ES-I3 (cell line): ENCODE measurements around the gene DDAH1.
A peak's percentile ranks its signal among the peaks of the same experiment; 100 is the strongest.
"Not testable (repeated sequence)": the region's sequence is repeated elsewhere in the genome, so short reads cannot be mapped to it uniquely, and the experiment has no call there.

Source experiments
- H3K36me3 ChIP-seq: 2 replicates; pipeline ENCODE4 v1.6.1; 2013; ENCODE audit warnings: mild to moderate bottlenecking, low read length, control low read depth, moderate library complexity; ENCODE audit not compliant: insufficient read depth
- H3K4me1 ChIP-seq: 2 replicates; pipeline ENCODE4 v1.6.1; 2013; ENCODE audit warnings: mild to moderate bottlenecking, control low read depth, low read length; ENCODE audit not compliant: insufficient read depth
- H3K9ac ChIP-seq: 2 replicates; pipeline ENCODE4 v1.6.1; 2013; ENCODE audit warnings: low read depth, mild to moderate bottlenecking, low read length, moderate library complexity
- H3K9me3 ChIP-seq: 2 replicates; pipeline ENCODE4 v1.6.1; 2013; ENCODE audit warnings: mild to moderate bottlenecking, low read length, moderate library complexity; ENCODE audit not compliant: control insufficient read depth, insufficient read depth

DDAH1 gene

DNA sequence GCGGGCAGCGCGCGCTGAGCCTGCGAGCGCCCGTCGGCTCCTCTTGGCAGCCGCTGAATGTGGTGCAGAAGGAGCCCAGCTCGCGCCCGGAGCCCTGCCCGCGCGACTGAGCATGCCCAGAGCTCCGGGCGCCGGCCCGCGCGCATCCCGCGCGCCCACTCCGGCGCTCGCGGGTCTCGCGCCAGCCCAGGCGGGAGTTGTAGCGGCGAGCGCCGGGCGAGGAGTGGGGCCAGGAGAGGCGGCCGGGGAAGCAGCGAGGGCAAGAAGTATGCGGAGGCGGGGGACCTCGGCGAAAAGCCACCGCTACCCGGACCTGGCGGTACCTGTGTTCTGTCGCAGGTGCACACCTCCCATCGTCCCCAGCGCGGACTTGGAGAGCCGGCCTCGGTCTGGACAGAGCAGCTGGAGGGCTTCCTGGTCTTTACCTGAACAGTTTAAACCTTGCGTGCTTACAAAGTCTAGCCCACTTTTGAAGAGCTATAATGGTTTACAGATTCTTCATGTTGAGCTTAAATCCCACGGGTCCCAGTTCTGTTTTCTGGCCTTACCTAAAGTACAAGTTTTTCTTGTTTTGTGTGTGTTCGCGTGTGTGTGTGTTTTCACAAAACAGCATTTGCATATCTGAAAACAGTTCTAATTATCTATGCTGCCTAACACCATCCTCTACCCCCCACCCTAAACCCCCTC lies at the start of gene DDAH1:
DDAH1 (minus strand) TSS at position 61 of the 687 bp plus-strand sequence. CDS start 114 bp downstream, outside the sequence.
- Histone ChIP-seq H3K9ac (peak within 1 kb of the TSS; percentile 87), H3K9me3 (no peaks in the 10 kb centered on the region), H3K4me1 (peaks cover 16% of the 10 kb centered on the region)

DNA sequence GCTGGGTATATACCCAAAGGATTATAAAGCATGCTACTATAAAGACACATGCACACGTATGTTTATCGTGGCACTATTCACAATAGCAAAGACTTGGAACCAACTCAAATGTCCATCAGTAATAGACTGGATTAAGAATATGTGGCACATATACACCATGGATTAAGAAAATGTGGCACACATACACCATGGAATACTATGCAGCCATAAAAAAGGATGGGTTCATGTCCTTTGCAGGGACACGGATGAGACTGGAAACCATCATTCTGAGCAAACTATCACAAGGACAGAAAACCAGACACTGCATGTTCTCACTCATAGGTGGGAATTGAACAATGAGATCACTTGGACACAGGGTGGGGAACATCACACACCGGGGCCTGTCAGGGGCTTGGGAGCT lies 49.0 kb upstream of the DDAH1 start:
- H3K4me1 ChIP-seq, H3K36me3 ChIP-seq, H3K9me3 ChIP-seq, H3K9ac ChIP-seq: not testable (repeated sequence)

More for the DNA sequence above, at the start of gene DDAH1:
- no peaks in the 10 kb centered on the region for H3K36me3 ChIP-seq

DNA sequence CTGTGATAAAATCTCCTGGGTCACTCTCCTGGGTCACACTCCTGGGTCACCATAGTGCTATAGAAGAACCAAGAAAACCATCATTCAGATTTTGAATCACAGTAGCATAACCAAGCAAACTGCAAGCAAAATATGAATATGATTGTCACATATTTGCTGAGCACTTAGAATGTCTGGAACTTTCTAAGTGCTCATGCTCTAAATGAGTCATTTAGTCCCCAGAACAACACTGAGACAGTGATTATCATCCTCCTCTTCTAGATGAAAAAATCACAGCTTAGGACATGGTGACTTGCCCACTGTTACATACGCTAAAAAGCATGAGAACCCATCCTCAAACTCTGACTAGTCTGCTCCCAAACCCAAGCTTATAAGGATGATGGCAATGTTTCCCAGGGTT lies 39.5 kb upstream of the DDAH1 start:
- Histone ChIP-seq H3K4me1 (no peaks in the 10 kb centered on the region), H3K9me3 (no peaks in the 10 kb centered on the region), H3K9ac (no peak overlapping the region), H3K36me3 (no peaks in the 10 kb centered on the region)

DNA sequence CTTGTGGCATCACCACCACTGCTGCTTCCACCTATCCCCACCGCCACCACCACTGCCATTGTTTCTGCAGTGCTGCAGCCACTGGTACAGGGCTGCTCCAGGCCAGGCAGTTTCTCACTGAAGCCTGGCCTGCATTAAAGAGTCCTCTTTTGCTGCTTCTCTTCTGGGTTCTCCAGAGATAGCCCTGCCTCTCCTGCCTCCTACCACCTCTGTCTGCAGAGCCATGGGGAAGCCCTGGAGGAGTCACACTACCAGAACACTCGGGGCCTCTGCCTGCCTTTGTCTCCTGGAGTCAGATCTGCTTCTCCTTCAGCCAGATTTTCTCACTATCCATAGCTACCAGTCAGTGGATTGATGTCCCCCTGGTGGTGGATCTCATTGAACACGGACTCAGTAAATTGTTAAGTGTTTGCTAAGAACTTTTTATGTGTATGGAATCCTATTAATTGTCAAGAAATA lies 37.7 kb upstream of the DDAH1 start:
- no peaks in the 10 kb centered on the region for H3K36me3 ChIP-seq
- H3K4me1 ChIP-seq: no peaks in the 10 kb centered on the region
- H3K9me3 ChIP-seq: no peaks in the 10 kb centered on the region
- no peak overlapping the region for H3K9ac ChIP-seq

DNA sequence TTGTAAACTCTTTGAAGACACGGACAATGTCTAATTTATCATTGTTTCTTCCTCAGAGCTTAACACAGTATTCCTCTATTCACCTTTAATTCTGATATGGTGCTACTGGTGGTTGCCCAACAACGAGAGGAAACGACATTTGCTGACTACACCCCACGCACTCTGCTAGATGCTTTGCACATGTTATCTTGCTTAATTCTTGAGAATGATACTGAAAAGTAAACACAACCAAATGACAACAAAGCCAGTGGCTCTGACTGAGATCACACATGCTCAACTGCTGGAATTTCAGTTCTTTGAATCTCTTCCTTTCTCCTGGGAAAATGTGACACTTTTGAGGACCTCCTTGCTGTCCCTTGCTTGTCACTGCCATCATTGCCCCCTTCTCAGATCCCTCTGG lies 37.2 kb upstream of the DDAH1 start:
- Histone ChIP-seq H3K9me3 (no peaks in the 10 kb centered on the region), H3K9ac (no peak overlapping the region), H3K36me3 (no peaks in the 10 kb centered on the region), H3K4me1 (no peaks in the 10 kb centered on the region)

DNA sequence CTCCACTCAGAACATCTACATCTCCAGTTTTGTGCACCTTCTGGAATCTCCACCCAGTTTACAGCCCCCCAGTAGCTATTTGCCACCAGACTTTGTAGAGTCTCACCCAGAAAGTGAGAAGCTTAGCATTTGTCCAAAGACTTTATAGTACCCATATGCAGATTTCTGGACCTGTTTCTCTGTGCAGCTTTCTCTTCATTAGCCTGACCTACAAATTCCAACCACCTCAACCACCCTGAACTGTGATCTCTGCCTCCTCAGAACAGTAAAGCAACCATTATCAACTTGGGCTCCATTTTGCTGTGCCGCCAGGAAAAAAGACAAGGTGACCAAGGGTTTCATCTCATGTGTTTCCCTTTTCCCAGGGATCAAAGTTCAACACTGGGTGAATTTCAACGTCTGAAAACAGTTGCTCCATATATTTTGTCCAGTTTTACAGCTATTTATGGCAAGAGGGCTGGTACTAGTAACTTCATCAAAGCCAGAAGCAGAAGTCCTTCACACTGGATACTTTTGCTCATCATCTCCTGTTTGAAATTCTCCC lies 36.5 kb upstream of the DDAH1 start:
- Histone ChIP-seq H3K36me3 (no peaks in the 10 kb centered on the region), H3K9ac (no peak overlapping the region), H3K9me3 (no peaks in the 10 kb centered on the region), H3K4me1 (no peaks in the 10 kb centered on the region)

DNA sequence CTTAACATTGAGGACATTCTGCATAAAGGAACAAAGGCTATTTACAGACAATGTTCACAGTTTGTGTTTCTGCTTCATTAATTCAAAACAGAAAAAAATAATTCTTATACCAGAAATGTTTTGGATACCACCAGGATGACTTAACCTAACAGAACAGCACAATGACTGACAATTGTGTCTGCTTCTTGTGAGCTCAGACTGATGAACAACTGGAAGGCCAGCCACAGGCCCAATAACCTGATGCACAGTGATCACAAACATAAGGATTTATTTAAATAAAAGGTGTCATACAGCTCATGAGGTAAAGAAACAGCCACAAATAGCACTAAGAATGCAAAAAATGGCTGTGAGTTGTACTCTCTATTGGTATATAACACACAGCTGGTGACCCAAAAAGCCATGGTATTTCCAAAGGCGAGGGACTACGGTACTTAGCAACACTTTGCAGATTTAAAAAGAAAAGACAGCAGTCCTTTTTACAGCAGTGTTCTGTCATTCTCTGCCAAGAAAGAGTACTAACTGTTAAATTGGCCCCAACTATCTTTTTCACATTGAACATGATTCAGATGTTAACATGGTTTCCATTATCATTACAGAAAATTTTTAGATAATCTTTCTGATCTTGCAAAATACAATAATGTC lies 32.1 kb upstream of the DDAH1 start:
- H3K9ac ChIP-seq: no peak overlapping the region
- H3K4me1 ChIP-seq: no peaks in the 10 kb centered on the region; the same call in 1 of the 2 replicates
- H3K9me3 ChIP-seq: no peaks in the 10 kb centered on the region
- no peaks in the 10 kb centered on the region for H3K36me3 ChIP-seq

DNA sequence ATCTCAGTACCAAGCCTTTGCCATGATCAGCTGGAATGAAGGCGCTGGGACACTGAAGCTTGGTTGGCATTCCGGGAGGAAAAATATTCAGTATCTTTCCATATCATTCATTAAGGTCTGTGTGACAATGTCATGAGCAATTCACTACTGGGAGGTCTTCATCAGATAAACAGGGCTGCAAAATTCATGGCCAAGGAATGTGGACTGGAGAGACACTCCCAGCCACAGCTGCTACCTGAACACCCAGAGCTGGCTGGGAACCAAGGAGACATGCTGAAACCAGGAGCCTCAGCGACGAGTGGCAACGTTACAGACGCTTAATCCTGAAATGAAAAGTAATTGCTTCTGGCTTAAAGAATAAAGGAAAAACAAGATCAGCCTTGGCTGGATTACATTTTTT lies 30.6 kb upstream of the DDAH1 start:
- Histone ChIP-seq H3K4me1 (no peaks in the 10 kb centered on the region; the same call in 1 of the 2 replicates), H3K36me3 (no peaks in the 10 kb centered on the region), H3K9me3 (no peaks in the 10 kb centered on the region), H3K9ac (no peak overlapping the region)

DNA sequence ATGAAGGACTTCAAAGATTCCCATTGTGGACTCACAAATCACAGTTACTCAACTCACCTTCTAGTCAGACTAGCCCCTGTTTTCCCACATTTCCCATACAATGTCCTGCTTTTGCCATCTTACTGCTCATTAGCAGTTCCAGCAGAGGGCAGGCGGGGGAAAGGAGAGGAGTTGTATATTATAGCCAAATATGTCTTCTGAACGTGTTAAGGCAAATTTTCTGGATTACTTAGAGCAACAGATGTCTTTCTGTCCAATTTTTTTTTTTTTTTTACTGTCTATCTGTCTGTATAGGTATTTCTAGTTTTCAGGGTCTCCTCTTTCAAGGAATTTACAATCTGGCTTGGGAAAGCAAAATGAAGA lies 29.9 kb upstream of the DDAH1 start:
- Histone ChIP-seq H3K9ac (no peak overlapping the region), H3K9me3 (no peaks in the 10 kb centered on the region), H3K36me3 (no peaks in the 10 kb centered on the region), H3K4me1 (no peaks in the 10 kb centered on the region; the same call in 1 of the 2 replicates)

DNA sequence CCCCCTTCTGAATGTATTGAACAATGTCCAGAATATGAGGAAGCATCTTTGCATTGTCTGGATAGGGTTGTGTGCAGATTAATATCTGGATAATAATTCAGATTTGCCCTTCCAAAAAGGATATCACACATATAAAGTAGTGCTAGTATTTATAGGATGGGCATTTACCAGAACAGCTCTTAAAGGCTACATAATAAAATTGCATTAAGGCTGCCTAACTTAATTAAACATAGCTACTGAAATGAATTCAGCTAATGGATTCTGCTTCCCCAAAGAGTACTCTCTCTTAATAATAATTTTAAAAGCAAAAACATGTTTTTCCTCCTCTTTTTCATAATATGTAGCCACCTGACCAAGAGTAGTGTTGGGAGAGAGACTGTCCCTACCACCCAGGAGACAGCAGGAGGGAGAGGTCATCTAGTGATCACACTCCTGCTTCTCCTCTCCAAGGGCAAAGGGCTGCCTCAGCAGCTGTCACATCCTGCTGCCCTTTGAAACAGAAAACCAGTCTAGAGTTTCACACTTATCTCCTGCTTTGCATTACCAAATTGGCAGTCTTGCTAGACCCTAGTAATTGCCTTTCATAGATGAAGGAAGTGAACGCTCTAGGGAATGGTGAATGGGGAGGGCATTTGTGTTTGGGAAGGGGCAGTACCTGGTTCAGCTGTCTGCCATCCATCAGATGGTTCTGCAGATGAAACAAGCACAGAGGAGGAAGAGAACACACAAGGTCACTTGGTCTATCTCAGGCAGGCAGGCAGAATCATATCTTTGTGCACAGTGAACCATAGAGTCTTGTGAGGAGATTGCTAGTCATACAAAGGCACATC lies 29.3 kb upstream of the DDAH1 start:
- H3K9me3 ChIP-seq: no peaks in the 10 kb centered on the region
- no peaks in the 10 kb centered on the region for H3K36me3 ChIP-seq
- H3K4me1 ChIP-seq: no peaks in the 10 kb centered on the region; the same call in 1 of the 2 replicates
- H3K9ac ChIP-seq: no peak overlapping the region

DNA sequence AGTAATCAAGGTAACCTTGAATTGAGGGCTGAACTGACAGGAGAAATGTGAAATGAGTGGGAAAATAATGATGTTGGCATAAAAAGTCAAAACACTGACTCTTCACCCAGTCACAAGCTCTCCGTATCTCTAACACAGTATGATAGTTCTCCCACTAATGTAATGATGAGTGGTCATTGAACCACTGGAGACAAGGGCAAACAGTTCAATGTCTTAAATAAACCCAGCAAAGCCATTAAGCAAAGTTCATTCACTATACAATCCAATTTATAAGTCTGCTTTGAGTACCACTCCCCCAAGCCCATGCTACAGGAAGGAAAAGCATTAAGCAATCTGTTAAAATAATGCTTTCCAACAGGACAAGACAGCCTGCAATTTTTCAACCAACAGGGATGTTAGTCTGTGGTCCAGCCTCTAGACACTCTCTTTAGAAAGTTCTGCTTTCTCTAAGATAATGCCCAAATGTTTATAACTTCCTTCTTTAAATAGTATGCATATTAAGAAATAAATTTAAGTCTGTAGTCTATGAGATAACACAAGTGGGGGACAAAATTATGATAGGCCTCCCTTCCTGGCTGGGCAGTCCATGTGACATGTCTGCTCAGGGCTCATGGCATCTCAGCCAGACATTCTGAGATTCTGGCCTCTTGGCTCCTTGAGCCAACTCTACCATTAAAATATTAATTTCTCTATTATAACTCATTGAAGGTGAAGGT lies 25.5 kb upstream of the DDAH1 start:
- no peaks in the 10 kb centered on the region for H3K36me3 ChIP-seq
- H3K9ac ChIP-seq: no peak overlapping the region
- H3K9me3 ChIP-seq: no peaks in the 10 kb centered on the region
- H3K4me1 ChIP-seq: no peaks in the 10 kb centered on the region

DNA sequence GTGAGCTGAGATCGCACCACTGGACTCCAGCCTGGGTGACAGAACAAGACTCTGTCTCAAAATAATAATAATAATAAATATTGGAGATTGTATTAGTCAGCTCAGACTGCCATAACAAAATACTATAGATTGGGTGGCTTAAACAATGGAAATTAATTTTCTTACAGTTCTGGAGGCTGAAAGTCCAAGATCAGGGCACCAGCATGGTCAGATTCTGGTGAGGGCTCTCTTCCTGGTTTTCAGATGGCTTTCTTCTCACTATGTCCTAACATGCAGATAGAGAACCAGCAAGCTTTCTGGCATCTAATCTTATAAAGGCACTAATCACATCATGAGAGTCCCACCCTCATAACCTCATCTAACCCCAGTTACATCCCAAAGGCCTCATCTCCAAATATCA lies 23.2 kb upstream of the DDAH1 start:
- no peaks in the 10 kb centered on the region for H3K9me3 ChIP-seq
- H3K4me1 ChIP-seq: no peaks in the 10 kb centered on the region
- H3K9ac ChIP-seq: no peak overlapping the region
- H3K36me3 ChIP-seq: no peaks in the 10 kb centered on the region

DNA sequence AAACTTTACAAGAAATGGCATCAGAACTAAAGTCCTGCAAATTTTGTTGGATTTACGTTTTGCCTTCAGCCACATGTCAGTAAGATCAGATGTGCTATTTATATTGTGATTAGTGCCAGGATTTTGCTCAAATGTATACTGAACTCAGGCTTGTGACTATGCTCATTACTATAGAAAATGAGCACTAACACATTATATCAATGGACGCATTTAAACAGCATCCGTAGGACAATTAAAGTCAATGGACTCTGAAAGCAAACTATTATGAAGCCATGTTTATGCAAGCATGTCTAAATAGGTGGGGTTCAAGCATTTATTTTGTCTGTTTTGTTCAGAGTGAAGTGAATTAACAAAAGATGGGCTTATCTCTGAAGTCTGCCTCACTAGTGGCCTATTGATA lies 20.6 kb upstream of the DDAH1 start:
- H3K4me1 ChIP-seq: no peaks in the 10 kb centered on the region
- H3K36me3 ChIP-seq: no peaks in the 10 kb centered on the region
- H3K9ac ChIP-seq: no peak overlapping the region
- no peaks in the 10 kb centered on the region for H3K9me3 ChIP-seq

DNA sequence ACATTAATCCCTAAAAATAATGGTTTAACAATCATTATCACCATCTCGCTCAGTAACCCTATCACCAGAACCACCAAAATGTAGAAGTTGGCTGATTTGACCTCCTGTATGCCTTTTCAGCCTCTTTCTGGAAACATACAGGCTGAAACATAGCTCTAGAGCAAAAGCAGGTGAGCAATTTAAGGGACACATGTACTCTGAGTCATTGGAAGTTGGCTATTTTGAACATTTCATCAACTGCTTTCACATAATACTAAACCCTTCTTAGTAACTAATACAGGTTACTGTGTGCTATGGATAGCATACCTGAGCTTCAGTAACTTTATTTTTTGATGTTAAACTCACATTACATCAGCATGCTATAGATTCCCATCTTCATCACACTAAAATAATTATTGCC lies 19.8 kb upstream of the DDAH1 start:
- no peaks in the 10 kb centered on the region for H3K4me1 ChIP-seq
- no peaks in the 10 kb centered on the region for H3K36me3 ChIP-seq
- no peak overlapping the region for H3K9ac ChIP-seq
- no peaks in the 10 kb centered on the region for H3K9me3 ChIP-seq
